MG63 (cell line): ENCODE measurements around the gene CP. TPM values are rescaled to one million over a fixed set of nuclear protein-coding genes. Genes with fewer than 3 reads are reported as not detected.
"Not testable (repeated sequence)": the region's sequence is repeated elsewhere in the genome, so short reads cannot be mapped to it uniquely, and the experiment has no call there.

ENCODE experiments used
- DNase-seq: peaks from one replicate; pipeline ENCODE4 v3.0.0-alpha.2; 2020
- H3K27me3 ChIP-seq: fragments of 250-450 bp; sonication (Bioruptor Pico); 2 replicates; pipeline ENCODE4 v1.5.1; 2020; ENCODE audit warnings: mild to moderate bottlenecking, moderate library complexity
- H3K36me3 ChIP-seq: fragments of 250-450 bp; sonication (Bioruptor Pico); 2 replicates; pipeline ENCODE4 v1.5.1; 2020; ENCODE audit warnings: mild to moderate bottlenecking, moderate library complexity
- H3K4me3 ChIP-seq: fragments of 250-450 bp; sonication (Bioruptor Pico); 2 replicates; pipeline ENCODE4 v1.5.1; 2020; ENCODE audit warnings: mild to moderate bottlenecking, moderate library complexity
- H3K9me3 ChIP-seq: fragments of 250-450 bp; sonication (Bioruptor Pico); 2 replicates; pipeline ENCODE4 v1.5.1; 2020; ENCODE audit warnings: mild to moderate bottlenecking, moderate library complexity
- total RNA-seq: library from RNA; depleted of rRNA; stranded (reverse); fragments of >200 nt; shearing (Covaris generic); gene quantifications from 2 replicates; pipeline ENCODE4 v1.2.3, GENCODE V29; 2014; ENCODE audit warnings: low replicate concordance

CP gene
- total RNA-seq, 1 experiment from 2014 or later, result not detected

DNA sequence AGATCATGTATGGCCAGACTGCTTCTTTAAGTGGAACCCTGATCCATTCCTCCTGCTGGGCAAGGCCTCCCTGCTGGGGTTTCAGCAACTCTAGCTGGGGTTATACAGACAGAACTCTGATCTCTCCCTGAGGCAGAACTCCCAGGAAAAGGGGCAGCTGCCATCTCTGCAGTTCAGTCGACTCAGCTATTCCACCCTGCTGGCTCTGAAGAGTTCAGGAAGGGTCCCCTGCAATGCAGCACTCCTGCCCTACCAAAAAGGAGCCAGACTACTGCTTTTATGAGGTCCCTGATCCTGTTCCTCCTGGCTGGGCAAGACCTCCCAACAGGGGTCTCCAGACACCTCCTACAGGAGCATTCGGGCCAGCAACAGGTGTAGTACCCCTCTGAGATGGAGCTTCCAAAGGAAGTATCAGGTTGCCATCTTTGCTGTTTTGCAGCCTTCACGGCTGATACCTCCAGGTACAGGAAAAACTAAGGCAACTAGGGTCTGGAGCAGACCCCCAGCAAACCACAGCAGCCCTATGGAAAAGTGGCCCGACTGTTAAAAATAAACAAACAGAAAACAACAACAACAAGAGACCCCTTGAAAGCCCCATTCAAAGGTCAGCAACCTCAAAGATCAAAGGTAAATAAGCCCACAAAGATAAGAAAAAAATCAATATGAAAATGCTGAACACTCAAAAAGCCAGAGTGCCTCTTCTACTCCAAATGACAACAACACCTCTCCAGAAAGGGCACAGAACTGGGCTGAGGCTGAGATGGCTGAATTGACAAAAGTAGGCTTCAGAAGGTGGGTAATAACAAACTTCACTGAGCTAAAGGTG, 14.2 kb upstream of the CP start:
- DNase-seq, result no peak
- H3K4me3 ChIP-seq, result no peak overlapping the region
- no peaks in the 10 kb centered on the region for H3K36me3 ChIP-seq
- no peaks in the 10 kb centered on the region; the same call in 1 of the 2 replicates for H3K9me3 ChIP-seq
- no peaks in the 10 kb centered on the region for H3K27me3 ChIP-seq

GRCh38 chr3:149234671-149235245, 13.1 kb upstream of the CP start:
- H3K27me3 ChIP-seq, result no peaks in the 10 kb centered on the region
- no peaks in the 10 kb centered on the region for H3K36me3 ChIP-seq
- no peak for DNase-seq
- no peaks in the 10 kb centered on the region; the same call in 1 of the 2 replicates for H3K9me3 ChIP-seq
- no peak overlapping the region for H3K4me3 ChIP-seq

DNA sequence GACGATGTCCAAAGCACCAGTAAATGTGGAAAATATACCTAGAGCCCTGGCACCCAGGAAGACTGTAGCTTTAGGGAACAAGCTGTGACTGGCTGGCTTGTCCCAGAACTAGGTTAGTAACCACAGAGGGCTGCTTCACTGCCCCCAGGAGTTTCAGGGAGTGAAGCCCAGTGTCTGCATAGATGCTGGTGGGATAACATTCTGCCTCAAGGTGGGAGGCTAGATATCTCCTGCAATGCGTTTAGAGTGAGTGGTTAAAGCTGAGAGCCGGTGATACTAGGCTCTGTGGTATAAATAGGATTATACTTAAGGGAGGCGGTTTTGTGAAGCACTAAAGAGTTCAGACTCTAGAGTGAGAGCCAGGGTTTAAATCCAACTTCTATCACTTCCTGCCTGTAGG, 11.7 kb upstream of the CP start:
- no peaks in the 10 kb centered on the region for H3K27me3 ChIP-seq

DNA sequence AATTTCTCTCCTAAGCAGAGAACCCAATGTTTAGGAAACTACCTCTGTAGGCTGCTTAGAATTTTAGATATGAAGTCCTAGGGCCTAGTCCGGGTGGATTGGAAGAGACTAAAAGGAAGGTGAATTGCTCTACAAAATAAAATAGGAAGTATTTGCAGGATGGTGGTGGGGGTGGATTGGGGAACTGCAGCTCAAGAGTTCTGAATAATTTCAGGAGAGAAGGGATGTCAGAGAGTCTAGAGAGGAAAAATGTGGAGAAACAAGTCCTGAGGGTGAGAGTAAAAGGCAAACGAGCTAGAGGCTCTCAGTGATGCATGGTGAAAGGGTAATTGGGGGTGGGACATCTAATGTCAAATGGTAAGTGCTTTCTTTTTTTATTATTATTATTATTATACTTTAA, 10.2 kb upstream of the CP start:
- no peaks in the 10 kb centered on the region for H3K9me3 ChIP-seq
- DNase-seq, result no peak
- no peaks in the 10 kb centered on the region for H3K27me3 ChIP-seq
- H3K36me3 ChIP-seq, result no peaks in the 10 kb centered on the region
- H3K4me3 ChIP-seq, result no peak overlapping the region

More for the DNA sequence above, 11.7 kb upstream of the CP start:
- H3K36me3 ChIP-seq, result no peaks in the 10 kb centered on the region
- no peaks in the 10 kb centered on the region; the same call in 1 of the 2 replicates for H3K9me3 ChIP-seq
- no peak overlapping the region for H3K4me3 ChIP-seq
- DNase-seq, result no peak

- Histone ChIP-seq H3K36me3 (no peaks in the 10 kb centered on the region), H3K4me3 (no peak overlapping the region), H3K9me3 (no peaks in the 10 kb centered on the region), H3K27me3 (no peaks in the 10 kb centered on the region)
- DNase-seq, result no peak
Observed at GRCh38 chr3:149227591-149228268, 6.1 kb upstream of the CP start.

- DNase-seq, result no peak
- no peaks in the 10 kb centered on the region for H3K9me3 ChIP-seq
- H3K36me3 ChIP-seq, result no peaks in the 10 kb centered on the region
- H3K27me3 ChIP-seq, result no peaks in the 10 kb centered on the region
- H3K4me3 ChIP-seq, result no peak overlapping the region
Observed at GRCh38 chr3:149226776-149227175, 5.1 kb upstream of the CP start.

- H3K9me3 ChIP-seq, result no peaks in the 10 kb centered on the region
- H3K27me3 ChIP-seq, result no peaks in the 10 kb centered on the region
- peak; percentile 49 for DNase-seq
- H3K36me3 ChIP-seq, result no peaks in the 10 kb centered on the region
- H3K4me3 ChIP-seq, result peak overlapping the region; percentile 44
Observed at GRCh38 chr3:149224736-149225594, 3.3 kb upstream of the CP start.

DNA sequence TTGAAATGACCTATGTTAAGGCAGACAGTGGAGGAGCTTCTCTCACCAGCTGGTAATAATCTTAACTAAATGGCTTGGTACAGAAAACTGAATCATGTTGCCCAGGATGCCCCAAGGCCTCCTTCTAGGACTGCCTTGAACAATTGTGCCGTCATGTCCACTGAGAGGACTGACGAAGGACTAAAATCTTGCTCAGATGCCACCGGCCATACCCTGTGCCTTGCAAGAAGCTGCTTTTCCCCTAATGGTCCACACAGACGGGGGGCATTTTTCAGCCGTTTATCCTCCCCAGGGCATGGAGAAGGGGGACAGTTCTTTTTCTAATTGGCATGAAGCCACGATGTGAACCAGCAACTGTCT, 1.8 kb upstream of the CP start:
- no peaks in the 10 kb centered on the region for H3K36me3 ChIP-seq
- no peaks in the 10 kb centered on the region for H3K9me3 ChIP-seq
- no peak overlapping the region for H3K4me3 ChIP-seq
- no peaks in the 10 kb centered on the region for H3K27me3 ChIP-seq
- no peak for DNase-seq

- not testable (repeated sequence) for DNase-seq, H3K27me3 ChIP-seq, H3K36me3 ChIP-seq, H3K4me3 ChIP-seq, H3K9me3 ChIP-seq
Observed at GRCh38 chr3:149219380-149220121, 2.1 kb downstream of the CP start.

DNA sequence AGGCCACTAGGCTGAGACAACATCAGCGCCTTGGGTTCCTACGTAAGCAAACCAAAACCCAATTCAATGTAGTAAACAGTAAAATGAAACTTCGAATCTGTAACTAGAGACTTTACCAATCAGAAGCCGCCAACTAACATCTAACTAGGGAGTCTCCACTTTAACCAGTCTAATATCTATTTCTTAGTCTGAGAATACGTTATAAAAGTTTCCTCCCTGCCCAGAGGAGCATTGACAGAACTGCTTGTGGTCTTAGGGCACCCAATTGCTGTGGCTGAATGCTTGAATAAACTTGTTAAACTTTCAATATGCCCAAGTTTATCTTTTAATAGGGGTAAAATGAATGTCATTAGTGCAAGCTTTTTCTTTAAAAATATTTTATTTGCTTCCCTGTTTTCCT, 4.3 kb downstream of the CP start:
- Histone ChIP-seq H3K27me3 (no peaks in the 10 kb centered on the region), H3K36me3 (no peaks in the 10 kb centered on the region)

DNA sequence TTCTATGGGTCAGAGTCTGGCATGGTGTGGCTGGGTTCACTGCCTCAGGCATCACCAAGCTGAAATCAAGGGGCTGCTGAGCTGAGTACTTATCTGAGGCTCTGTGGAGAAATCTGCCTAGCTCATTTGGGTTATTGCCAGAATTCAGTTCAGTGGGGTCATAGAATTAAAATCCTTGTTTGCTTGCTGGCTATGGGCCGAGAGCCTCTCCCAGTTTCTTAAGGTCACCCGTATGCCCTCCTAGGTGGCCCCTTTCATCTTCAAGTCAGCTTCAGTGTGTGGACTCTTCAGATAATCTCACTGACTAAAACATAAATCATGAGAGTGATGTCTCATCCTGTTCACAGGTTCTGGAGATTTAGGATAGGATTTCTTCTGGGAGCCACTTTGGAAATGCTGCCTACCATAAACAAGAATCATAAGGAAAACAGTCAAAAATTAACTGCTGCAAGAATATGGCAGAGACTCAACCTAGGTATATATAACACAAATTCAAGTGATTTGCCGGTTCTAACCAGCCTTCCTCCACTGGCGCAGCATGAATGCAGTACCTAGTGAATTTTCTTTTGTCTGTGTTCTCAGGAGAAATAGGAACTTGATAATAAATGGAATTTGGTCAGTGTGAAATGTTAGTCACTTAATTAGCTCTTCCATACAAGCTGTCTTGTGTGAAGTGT, 5.3 kb downstream of the CP start:
- Histone ChIP-seq H3K4me3 (no peak overlapping the region), H3K36me3 (no peaks in the 10 kb centered on the region), H3K27me3 (no peaks in the 10 kb centered on the region), H3K9me3 (no peaks in the 10 kb centered on the region)
- DNase-seq, result no peak

More for the DNA sequence above, 4.3 kb downstream of the CP start:
- Histone ChIP-seq H3K9me3 (no peaks in the 10 kb centered on the region), H3K4me3 (no peak overlapping the region)
- DNase-seq, result no peak

- DNase-seq, result no peak
- H3K4me3 ChIP-seq, result no peak overlapping the region
- H3K27me3 ChIP-seq, result no peaks in the 10 kb centered on the region
- H3K36me3 ChIP-seq, result no peaks in the 10 kb centered on the region
- no peaks in the 10 kb centered on the region for H3K9me3 ChIP-seq
Observed at GRCh38 chr3:149215515-149215914, 6.1 kb downstream of the CP start.

- H3K27me3 ChIP-seq, result no peaks in the 10 kb centered on the region
- H3K9me3 ChIP-seq, result no peaks in the 10 kb centered on the region
- no peaks in the 10 kb centered on the region for H3K36me3 ChIP-seq
- DNase-seq, result no peak
- H3K4me3 ChIP-seq, result no peak overlapping the region
Observed at GRCh38 chr3:149214702-149215101, 6.9 kb downstream of the CP start.

DNA sequence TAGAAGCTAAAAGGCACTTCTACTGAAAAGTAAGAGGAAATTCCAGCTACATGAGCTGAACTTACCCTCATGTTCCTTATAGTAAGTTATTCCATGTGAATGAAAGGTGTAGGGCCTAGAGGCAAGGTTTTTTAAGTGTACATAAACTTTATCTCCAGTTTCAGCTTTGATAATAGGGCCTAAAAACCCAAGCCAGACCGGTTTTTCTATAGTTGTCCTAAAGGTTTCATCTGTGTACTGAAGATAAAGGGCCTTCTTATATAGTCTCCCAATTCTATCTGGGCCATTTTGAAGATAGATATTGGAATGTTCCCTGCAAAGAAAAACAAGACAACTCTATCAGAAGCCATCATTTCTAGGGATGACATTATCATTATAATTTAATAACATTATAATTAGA, 9.2 kb downstream of the CP start:
- DNase-seq, result no peak
- Histone ChIP-seq H3K4me3 (no peak overlapping the region), H3K27me3 (no peaks in the 10 kb centered on the region), H3K9me3 (no peaks in the 10 kb centered on the region), H3K36me3 (no peaks in the 10 kb centered on the region)

- H3K27me3 ChIP-seq, result no peaks in the 10 kb centered on the region
- no peaks in the 10 kb centered on the region for H3K9me3 ChIP-seq
- no peaks in the 10 kb centered on the region for H3K36me3 ChIP-seq
- no peak overlapping the region for H3K4me3 ChIP-seq
- DNase-seq, result no peak
Observed at GRCh38 chr3:149209431-149209830, 12.2 kb downstream of the CP start.

DNA sequence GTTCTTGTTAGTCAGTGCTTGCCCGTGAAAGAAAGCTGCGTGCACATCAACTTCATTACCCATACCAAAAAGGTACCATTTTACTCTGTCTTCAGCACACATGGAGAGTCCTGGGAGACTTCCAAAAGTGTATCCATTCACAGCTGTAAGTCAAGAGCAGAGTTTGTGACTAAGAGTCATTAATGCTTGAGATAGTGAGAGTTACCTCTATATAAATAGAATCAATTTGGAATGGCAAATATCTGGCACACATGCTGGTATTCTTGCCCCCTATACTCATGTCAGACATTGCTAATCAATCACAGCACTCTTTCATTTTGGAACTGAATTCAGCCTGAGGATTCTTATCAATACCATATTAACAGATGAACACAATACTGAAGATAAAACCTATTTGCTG, 14.2 kb downstream of the CP start:
- H3K9me3 ChIP-seq, result no peaks in the 10 kb centered on the region
- no peak overlapping the region for H3K4me3 ChIP-seq
- no peaks in the 10 kb centered on the region for H3K36me3 ChIP-seq
- DNase-seq, result no peak
- H3K27me3 ChIP-seq, result no peaks in the 10 kb centered on the region
